GM18519 (cell line): ENCODE results near the gene SPTBN2.

Source experiments
- ATAC-seq: cut with Tn5 transposase; IDR thresholded peaks from one replicate; pipeline ENCODE4 v1.9.1; 2021; ENCODE audit warnings: mild to moderate bottlenecking, moderate library complexity; ENCODE audit not compliant: unreplicated experiment, low FRiP score

SPTBN2 gene

GRCh38 chr11:66705587-66706335 is 23.3 kb downstream of the SPTBN2 start:
- no peak for ATAC-seq

DNA sequence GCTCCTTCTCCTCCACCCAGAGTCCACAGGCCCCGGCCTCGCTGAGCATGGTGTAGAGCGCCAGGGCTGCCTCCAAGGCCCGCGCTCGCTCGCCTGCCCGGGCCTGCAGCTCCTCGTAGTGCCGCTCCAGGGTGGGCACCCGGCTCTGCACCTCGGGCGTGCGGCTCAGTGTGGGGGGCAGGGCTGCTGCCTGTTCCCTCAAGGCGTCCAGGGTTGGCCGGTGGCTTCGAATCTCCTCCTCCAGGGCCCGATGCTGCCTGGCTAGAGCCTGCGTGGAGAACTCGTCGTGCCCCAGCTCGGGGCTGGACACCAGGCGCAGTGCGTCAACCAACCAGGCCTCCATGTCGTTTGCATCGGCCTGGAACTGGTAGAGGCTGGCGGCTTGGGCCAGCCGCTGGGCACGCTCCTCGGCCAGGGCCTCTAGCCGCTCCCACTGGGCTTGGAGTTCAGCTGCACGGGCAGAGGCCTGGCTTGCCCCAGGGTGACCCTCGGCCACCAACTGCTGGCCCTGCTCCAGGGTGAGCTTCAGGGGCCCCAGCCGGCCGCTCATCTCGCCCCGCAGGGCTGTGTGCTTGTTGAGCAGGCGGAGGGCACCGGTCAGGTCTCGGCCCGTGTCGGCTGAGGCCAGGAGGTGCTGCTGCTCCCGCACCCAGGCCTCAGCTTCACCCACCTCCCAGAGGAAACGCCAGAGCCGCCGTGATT is 24.2 kb downstream of the SPTBN2 start:
- no peak for ATAC-seq

DNA sequence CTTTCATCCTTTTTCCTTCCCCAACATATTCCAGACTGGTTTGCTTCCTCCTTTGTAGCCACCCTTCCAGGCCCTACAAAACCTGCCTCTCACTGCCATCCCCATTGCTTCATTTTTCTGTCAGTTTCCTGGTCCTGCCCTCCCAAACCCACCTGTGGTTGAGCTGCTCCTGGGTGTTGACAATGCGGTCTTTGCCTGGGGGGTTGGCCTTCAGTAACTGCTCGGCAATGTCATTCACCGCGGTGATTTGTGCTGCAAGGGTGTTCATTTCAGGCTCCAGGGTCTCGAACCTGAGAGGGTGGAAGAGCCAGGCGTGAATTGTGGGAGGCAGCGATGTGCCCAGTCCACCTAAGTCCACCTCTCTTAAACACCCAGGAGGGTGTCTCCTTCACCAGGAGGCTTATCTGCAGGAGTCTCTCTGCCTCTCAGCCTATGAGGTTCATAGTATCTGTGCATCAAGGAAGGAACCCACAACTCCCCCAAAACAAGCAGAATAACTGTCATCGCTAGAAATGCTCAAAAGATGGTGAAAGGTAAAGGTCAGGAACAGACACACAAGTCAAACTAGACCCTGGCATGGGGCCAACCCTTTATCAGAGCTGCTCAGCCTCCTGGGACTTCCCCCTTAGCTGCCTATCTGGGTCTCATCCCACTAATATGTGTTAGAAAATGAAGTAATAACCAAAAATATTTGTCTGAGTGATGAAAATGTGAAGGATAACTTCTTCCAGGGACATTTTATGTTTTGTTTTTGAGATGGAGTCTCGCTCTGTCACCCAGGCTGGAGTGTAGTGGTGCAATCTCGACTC is 27.4 kb downstream of the SPTBN2 start:
- no peak for ATAC-seq

DNA sequence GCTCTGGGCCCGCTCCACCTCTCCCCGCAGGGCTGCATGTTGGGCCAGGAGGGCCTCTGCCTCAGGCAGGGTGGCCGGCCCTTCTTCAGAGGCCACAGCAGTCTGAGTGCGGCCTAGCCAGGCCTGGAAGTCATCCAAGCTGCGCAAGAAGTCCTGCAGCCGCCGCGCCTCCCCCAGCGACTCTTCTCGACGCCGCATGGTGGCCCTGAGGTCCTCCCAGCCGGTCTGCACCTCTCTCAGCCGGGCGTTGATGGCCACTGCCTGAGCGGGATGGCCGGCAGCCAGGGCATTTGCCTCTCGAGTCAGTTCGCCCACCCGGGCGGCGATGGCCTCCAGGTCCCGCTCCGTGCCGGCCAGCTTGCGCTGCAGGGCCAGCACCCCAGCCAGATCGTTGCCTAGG is 28.3 kb downstream of the SPTBN2 start:
- ATAC-seq: no peak

- no peak for ATAC-seq
Measured at GRCh38 chr11:66700337-66700736, 28.7 kb downstream of the SPTBN2 start.

DNA sequence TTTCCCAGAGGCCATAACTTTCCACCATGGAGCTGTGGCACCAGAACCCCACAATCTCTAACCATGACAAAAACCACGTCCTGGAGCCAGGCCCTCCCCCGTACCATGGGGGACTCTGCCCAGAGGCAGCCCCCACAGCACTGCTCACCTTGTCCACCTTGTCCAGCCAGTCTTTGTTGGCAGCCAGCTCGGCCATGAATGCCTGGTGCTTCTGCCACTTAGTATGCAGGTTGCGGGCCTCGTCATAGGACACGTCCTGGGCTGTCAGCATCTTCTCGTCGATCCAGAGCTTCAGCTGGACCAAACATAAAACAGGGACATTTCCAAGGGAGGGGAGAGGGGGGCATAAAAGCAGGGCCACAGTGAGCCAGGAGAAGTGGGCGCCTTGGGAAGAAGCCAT is 30.5 kb downstream of the SPTBN2 start:
- no peak for ATAC-seq

DNA sequence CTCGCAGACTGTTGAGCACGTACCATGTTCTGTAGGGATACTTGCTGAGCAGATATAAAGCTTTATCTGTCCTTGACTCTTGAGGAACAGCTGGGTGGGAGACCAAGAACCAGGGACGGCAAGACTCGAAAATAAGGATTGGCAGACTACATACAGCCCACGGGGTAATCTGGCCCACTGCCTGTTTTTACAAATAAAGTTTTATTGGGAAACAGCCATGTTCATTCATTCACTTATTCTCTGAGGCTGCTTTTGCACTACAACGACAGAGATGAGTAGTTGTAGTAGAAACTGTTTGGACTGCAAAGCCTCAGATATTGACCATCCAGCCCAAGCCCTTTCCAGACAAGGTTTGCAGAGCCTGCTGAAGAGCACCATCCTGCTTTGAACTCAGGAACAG is 31.0 kb downstream of the SPTBN2 start:
- ATAC-seq: no peak

- ATAC-seq: no peak
Measured at GRCh38 chr11:66696146-66696545, 32.9 kb downstream of the SPTBN2 start.

DNA sequence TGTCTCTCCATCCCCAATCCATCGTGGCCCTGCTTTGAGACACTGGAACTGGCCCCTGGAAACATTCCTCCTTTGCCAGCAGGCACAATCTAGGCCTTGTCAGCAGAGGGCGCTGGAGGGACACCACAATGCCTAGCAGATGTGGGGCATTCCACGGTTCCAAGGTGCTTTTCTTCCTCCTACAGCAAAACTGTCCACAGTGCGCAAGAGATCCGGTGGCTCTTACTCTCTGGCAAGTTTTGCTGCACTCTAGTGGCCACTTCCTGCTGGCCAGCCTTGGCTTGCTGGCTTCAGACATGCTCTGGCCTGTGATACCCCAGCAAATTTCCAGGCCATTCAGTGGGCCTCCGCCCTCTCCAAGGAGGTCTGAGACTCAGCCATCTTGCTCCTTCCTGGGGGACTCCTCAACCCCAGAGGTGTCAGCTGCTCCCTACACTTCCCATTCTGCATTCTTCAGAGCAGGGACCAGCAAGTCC is 34.2 kb downstream of the SPTBN2 start:
- ATAC-seq: no peak

DNA sequence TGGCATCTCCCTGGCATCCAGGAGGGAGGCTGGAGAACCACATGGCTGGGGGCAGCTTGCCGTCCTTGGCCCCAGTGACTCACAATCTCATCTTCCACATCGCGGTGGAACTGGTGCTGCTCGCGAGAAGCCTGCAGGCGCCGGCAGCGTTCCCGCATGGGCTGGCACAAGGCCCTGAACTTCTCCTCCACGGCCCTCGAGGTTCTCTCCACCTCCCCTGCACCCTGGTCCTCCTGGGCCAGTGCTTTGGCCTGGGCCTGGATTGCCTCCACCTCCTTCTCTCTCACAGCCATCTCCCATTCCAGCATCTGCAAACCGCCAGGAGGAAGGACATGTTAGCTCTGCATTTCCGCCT is 35.0 kb downstream of the SPTBN2 start:
- ATAC-seq: no peak

DNA sequence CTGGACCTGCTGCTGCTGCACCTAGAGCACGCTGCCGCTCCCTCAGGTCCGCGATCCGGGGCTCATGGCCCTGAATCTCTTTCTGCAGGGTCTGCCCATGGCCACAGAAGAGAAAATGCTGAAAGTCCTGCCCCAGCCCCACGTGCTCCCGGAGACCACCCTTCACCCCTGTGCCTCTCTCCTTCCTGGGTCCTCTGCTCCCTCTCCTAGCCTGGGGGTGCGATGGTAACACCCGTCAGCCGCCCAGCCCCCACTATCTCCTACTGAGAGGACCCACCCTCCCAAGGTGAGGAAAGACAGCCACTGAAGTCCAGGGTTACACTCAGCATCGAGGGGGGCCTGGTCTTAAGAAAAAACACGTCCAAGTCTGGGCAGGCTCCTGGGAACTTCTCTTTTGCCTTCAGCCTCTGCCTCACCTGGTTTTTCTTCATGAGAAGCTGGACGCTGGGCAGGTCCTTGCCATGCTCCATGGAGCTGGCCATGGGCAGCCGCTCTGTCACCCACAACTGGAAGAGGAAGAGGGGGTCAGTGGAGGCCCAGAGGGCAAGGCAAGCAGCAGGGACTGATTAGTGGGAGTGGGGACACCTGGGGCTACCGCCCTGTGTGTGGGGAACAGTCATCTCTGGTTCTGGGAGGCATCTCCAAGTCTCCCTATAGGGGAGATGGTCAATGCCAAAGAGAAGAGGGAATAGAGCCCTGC is 35.5 kb downstream of the SPTBN2 start:
- no peak for ATAC-seq

DNA sequence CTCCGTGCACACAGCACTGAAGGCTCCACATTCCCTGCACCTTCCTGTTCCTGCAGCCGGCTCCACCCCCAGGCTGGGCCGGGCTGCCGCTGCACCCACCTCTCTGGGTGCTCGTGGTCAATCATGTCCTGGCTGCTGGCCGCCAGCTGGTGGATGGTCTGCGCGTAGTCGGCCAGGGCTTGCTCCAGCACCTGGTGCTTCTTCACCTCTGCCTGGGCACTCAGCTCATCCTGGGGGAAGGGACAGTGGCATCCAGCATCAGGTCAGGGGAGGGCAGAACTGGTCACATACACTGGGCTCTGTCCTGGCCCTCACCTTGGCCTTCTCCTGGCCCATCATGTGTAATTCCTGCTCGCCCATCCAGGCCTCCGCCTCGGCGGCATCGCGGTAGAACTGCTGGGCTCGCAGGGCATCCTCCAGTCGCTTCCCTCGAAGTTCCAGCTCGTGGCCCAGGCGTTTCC is 36.1 kb downstream of the SPTBN2 start:
- no peak for ATAC-seq

GRCh38 chr11:66692446-66692845 is 36.6 kb downstream of the SPTBN2 start:
- no peak for ATAC-seq

DNA sequence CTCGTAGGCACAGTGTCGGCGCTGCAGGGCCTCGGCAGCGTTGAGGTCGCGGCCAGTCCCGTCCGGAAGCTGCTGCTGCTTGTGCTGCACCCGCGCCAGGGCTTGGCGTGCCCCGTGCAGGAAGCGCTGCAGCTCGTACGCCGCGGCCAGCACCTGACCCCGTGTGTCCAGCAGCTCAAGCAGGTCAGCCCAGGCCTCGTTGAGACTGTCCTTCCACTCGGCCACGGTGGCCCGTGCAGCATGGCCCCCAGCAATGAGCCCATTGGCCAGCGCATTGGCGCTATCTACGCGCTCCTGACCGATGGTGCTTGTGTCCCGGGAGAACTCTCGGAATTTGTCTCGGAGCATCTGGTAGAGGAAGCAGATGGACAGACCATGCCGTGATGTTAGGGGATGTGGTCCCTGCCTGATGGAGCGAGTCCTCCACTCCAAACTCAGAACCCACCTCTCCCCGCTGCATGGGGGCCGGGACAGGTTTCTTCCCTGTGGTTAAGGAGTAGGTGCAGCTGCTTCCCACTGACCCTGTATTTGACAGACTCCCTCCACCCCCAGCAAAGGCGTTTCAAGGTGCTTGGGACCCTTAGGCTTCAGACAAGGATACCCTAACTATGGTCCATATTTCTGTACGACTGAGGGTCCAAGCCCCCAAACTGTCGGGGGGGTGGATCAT is 37.6 kb downstream of the SPTBN2 start:
- no peak for ATAC-seq

DNA sequence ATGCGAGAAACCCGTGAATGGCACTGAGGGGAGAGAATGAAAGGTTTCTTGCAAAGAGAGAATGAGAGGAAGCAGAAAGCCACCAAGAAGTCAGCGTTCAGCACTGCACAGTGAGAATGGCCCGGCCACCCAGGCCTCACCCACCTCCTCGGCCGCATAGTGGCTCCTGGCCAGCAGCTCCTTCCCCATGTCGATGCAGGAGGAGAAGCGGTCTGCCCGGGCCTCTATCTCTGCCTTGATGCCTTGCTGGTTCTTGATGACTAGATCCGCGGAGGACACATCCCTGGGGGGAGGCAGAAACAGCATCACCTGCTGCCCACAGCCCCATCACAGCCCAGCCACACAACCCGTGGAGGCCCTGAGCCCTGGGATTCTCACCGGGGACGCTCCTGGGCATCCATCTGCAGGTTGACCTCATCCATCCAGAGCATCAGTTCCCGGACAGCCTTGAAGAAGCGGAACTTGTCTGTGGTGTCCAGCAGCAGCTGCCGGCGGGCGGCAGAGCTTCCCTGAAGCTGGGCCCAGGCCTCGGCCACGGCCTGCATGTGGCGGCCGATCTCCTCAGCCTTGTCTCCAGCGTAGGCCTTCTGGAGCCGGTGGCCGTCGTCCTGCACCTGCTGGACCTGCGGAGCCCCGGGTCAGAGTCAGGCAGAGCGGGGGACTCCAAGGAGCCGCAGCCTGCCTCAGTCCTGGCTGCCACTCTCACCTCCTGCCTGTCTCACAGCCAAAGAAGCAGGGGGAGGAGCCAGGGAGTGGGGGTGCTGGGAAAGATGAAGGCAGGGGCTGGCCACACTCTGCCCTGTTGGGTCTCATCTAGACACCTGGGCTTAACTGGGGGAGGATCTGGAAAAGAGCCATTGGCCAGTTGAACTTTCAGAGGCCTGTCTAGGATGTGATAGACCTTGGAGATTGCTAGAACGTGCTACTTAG is 39.1 kb downstream of the SPTBN2 start:
- no peak for ATAC-seq

DNA sequence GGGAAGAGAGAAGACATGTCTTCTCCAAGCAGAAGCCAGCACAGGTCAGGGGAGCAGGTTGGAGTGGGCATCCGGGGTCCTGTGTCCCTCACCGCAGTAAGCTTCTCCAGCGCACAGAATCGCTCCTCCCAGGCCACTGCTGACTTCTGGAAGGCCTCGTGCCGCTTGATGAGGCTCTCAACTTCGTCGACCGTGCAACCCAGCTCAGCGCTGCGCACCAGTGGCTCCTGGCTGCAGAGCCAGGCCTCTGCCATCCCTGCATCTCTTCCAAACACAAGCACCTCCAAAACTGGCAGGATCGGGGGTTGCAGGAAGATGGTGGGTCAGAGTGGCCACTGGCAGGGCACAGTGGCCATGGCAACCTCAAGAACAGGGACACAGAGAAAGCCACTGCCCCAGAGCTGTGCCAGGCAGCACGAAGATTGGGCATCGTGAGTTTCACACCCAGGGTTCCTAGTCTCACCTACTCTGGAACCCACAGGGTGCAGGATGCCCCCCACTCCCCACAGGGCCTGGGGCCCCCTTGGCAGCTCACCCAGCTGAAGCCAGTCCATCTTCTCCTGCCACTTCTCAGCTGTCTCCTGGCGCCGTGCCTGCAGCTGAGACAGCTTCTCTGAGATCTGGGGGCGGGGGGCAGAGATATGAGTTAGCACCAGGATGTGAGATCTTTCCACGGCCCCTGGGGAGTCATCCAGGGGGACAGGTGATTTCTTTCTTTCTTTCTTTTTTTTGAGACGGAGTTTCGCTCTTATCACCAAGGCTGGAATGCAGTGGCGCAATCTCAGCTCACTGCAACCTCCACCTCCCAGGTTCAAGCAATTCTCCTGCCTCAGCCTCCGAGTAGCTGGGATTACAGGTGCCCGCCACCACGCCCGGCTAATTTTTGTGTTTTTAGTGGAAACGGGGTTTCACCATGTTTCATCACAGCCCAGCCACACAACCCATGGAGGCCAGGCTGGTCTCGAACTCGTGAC is 40.2 kb downstream of the SPTBN2 start:
- no peak for ATAC-seq

DNA sequence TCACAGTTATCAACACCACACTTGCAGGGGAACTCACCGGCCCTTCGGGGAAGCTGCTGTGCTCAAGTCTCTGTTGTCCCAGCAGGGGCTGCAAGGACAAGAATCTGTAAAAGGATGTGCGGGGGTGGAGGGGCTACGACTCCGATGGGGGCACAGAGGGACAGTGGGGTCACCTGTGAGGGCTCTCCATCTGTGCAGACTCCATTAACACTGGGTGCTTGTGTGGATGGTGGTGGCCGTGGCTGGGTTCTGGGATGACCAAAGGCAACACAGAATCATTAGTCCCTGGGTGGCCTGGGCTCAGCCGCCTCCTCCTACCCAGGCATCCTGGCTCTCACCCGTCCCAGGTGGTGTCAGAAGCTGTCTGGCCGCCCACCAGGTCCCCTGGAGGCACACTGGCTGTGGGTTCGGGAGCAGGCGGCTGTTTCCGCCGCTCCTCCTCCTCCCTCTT is 41.2 kb downstream of the SPTBN2 start:
- ATAC-seq: no peak
